ENCODE data around the gene VPS13A. TPM values are rescaled to one million over a fixed set of nuclear protein-coding genes. Genes with fewer than 3 reads are reported as not detected.
"Not testable (repeated sequence)": the region's sequence is repeated elsewhere in the genome, so short reads cannot be mapped to it uniquely, and the experiment has no call there.

The VPS13A gene
- total and polyA plus RNA-seq, 5 experiments from 2014 or later = 2.9 to 46.7 (median 4.9) TPM

- no peak for DNase-seq
- H3K36me3 Mint-ChIP-seq = peaks cover 0 to 59% (median 16%) of the 10 kb centered on the region in 3 donors
- ATAC-seq = no peak
- H3K27ac Mint-ChIP-seq = no peak overlapping the region
- POLR2A ChIA-PET = no interaction called here
- H3K4me1 Mint-ChIP-seq = no peaks in the 10 kb centered on the region
- H3K4me3 Mint-ChIP-seq = no peak overlapping the region
- H3K9me3 Mint-ChIP-seq = no peaks in the 10 kb centered on the region
- H3K27me3 Mint-ChIP-seq = no peaks in the 10 kb centered on the region
Observed at GRCh38 chr9:77211561-77211960, 34.2 kb downstream of the VPS13A start.

DNA sequence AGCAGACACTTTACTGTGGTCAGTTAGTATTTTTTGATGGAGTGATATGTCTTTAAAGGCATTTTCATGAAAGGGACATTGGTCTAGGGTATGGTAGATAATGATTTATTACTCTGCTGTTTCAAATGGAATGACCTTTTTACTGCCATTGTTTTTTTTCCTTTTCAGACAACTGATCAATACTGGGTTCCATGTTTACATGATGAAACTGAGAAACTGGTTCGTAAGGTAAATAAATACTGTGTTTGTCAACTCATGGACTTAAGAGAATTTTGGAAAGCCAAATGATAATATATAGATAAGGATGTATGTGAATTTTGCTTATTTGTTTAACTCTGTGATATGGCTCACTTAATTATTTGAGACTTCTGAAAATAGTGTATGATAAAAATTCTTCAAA, 35.5 kb downstream of the VPS13A start:
- Mint-ChIP-seq H3K27me3 (no peaks in the 10 kb centered on the region), H3K36me3 (peaks cover 0 to 66% (median 16%) of the 10 kb centered on the region in 3 donors), H3K4me3 (no peak overlapping the region), H3K4me1 (no peaks in the 10 kb centered on the region), H3K27ac (no peak overlapping the region), H3K9me3 (no peaks in the 10 kb centered on the region)
- POLR2A ChIA-PET = no interaction called here
- no peak for ATAC-seq
- DNase-seq = no peak

DNA sequence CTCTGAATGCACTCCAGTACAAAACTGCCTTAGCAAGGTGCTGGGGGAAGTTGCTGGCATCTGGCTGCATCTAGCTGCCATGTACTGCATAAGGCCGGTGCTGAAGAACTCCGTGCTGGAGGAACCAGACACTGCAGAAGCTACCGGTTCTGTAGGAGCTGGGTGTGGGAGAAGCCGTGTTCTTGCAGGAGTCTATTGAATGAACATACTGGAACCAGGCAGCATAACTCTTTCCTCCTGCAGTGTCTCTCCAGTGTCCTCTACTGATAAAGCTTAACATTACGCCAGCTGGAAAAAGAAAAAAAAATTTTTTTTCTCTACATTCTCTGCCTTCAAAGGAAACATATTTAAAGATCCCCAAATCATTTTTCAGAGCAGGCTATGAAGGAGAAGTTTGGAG, 38.5 kb downstream of the VPS13A start:
- Mint-ChIP-seq H3K4me1 (no peaks in the 10 kb centered on the region), H3K9me3 (no peaks in the 10 kb centered on the region), H3K36me3 (peaks cover 0 to 73% (median 15%) of the 10 kb centered on the region in 3 donors), H3K4me3 (no peak overlapping the region), H3K27ac (peak overlapping the region in 2 of 10 donors; percentile 12 to 80), H3K27me3 (no peaks in the 10 kb centered on the region)
- POLR2A ChIA-PET = no interaction called here
- ATAC-seq (no peak), DNase-seq (no peak)

- ATAC-seq (no peak), DNase-seq (no peak)
- no peaks in the 10 kb centered on the region for H3K9me3 Mint-ChIP-seq
- POLR2A ChIA-PET = no interaction called here
- H3K36me3 Mint-ChIP-seq = peaks cover 0 to 74% (median 12%) of the 10 kb centered on the region in 3 donors
- no peaks in the 10 kb centered on the region for H3K4me1 Mint-ChIP-seq
- no peaks in the 10 kb centered on the region for H3K27me3 Mint-ChIP-seq
- peak overlapping the region in 2 of 10 donors; percentile 40 to 56 for H3K27ac Mint-ChIP-seq
- no peak overlapping the region for H3K4me3 Mint-ChIP-seq
Observed at GRCh38 chr9:77218612-77219011, 41.3 kb downstream of the VPS13A start.

DNA sequence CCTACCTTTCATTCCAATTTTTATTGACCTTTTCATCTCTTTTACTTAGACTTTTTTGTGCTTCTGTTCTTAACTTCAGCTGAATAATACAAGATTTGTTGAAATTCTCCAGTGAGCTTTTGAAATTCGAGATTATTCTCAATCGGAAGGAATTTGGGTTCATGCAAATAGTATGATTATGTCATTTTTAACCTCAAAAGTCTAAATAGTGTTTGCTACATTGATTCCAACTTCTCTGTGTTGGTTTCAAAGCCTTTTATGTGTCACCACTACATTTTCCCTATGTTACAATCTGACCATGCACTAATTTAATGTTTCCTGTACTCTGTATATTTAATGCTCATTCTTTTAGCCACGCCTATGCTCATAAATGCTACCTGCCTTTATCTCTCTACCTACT, 44.1 kb downstream of the VPS13A start:
- Mint-ChIP-seq H3K27me3 (no peaks in the 10 kb centered on the region), H3K4me1 (no peaks in the 10 kb centered on the region), H3K4me3 (no peak overlapping the region), H3K9me3 (no peaks in the 10 kb centered on the region), H3K36me3 (peaks cover 4 to 76% (median 22%) of the 10 kb centered on the region in 3 donors), H3K27ac (no peak overlapping the region)
- DNase-seq = no peak
- POLR2A ChIA-PET = no interaction called here
- no peak for ATAC-seq

GRCh38 chr9:77224746-77225312, 47.5 kb downstream of the VPS13A start:
- no peak for ATAC-seq
- POLR2A ChIA-PET = no interaction called here
- H3K27ac Mint-ChIP-seq = no peak overlapping the region
- no peak for DNase-seq
- no peak overlapping the region for H3K4me3 Mint-ChIP-seq
- H3K36me3 Mint-ChIP-seq = peaks cover 9 to 75% (median 36%) of the 10 kb centered on the region in 3 donors
- peaks cover 0 to 6% (median 0%) of the 10 kb centered on the region in 9 donors for H3K9me3 Mint-ChIP-seq
- no peaks in the 10 kb centered on the region for H3K4me1 Mint-ChIP-seq
- H3K27me3 Mint-ChIP-seq = no peaks in the 10 kb centered on the region

- H3K4me1 Mint-ChIP-seq = peaks cover 0 to 5% (median 0%) of the 10 kb centered on the region in 4 donors
- peak overlapping the region in 1 of 10 donors; percentile 80 for H3K27ac Mint-ChIP-seq
- H3K27me3 Mint-ChIP-seq = no peaks in the 10 kb centered on the region
- no peak overlapping the region for H3K4me3 Mint-ChIP-seq
- no peaks in the 10 kb centered on the region for H3K9me3 Mint-ChIP-seq
- DNase-seq = no peak
- POLR2A ChIA-PET = interaction anchor here (0.6 kb wide), 1 partner anchor 102 kb away, joined by 5 read pairs; no protein-coding TSS in a partner anchor
- ATAC-seq = no peak
- H3K36me3 Mint-ChIP-seq = peaks cover 7 to 73% (median 39%) of the 10 kb centered on the region in 3 donors
Observed at GRCh38 chr9:77236693-77237092, 59.4 kb downstream of the VPS13A start.

- Mint-ChIP-seq H3K36me3 (peaks cover 0 to 72% (median 34%) of the 10 kb centered on the region in 3 donors), H3K27ac (no peak overlapping the region), H3K4me3 (no peak overlapping the region), H3K9me3 (no peaks in the 10 kb centered on the region), H3K27me3 (no peaks in the 10 kb centered on the region), H3K4me1 (peaks cover 0 to 5% (median 0%) of the 10 kb centered on the region in 4 donors)
- no peak for DNase-seq
- POLR2A ChIA-PET = no interaction called here
- no peak for ATAC-seq
Observed at GRCh38 chr9:77237896-77238295, 60.6 kb downstream of the VPS13A start.

DNA sequence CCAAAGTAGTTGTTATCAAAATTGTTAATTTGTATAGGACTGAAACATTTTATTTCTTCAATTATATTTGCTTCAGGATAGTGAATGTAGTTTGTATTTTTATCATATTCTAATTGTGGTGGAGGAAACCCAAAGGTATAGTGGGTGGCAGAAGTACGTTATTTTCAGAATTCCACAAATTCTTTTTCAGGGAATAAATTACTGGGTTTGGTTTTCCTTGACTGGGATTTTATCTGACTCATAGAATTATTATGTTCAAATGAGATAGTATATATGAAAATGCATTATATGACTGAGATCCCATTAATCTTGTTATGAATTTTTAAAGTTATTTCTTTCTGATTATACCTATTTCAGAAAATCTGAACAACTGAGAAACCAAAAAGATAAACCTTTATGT, 73.7 kb downstream of the VPS13A start:
- Mint-ChIP-seq H3K4me1 (peaks cover 0 to under 1% (median 0%) of the 10 kb centered on the region in 4 donors), H3K9me3 (peaks cover 0 to 16% (median 4%) of the 10 kb centered on the region in 9 donors), H3K36me3 (peaks cover 20 to 58% (median 43%) of the 10 kb centered on the region in 3 donors), H3K27me3 (no peaks in the 10 kb centered on the region), H3K4me3 (no peak overlapping the region), H3K27ac (no peak overlapping the region)
- no peak for ATAC-seq
- POLR2A ChIA-PET = no interaction called here
- DNase-seq = no peak

DNA sequence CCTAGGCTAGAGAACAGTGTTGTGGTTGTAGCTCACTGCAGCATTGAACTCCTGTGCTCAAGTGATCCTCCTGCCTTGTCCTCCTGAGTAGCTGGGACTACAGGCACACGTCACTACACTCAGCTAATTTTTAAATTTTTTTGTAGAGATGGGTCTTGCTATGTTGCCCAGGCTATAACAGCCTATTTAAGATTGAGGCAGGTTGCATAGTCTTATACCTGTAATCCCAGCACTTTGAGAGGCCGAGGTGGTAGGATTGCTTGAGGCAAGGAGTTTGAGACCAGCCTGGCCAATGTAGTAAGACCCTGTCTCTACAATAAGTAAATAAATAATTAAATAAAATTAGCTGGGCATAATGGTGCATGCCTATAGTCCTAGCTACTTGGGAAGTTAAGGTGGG, 79.9 kb downstream of the VPS13A start:
- Mint-ChIP-seq H3K4me3 (no peak overlapping the region), H3K27me3 (no peaks in the 10 kb centered on the region), H3K9me3 (peaks cover 0 to 23% (median 15%) of the 10 kb centered on the region in 9 donors), H3K4me1 (peaks cover 0 to 2% (median 0%) of the 10 kb centered on the region in 4 donors), H3K36me3 (peaks cover 34 to 70% (median 46%) of the 10 kb centered on the region in 3 donors), H3K27ac (no peak overlapping the region)
- POLR2A ChIA-PET = no interaction called here
- ATAC-seq (no peak), DNase-seq (no peak)

- no peak overlapping the region for H3K27ac Mint-ChIP-seq
- H3K9me3 Mint-ChIP-seq = peaks cover 0 to 21% (median 10%) of the 10 kb centered on the region in 9 donors
- no peak for DNase-seq
- no peak for ATAC-seq
- H3K36me3 Mint-ChIP-seq = peaks cover 24 to 73% (median 51%) of the 10 kb centered on the region in 3 donors
- no peaks in the 10 kb centered on the region for H3K27me3 Mint-ChIP-seq
- peaks cover 0 to 5% (median under 1%) of the 10 kb centered on the region in 4 donors for H3K4me1 Mint-ChIP-seq
- POLR2A ChIA-PET = no interaction called here
- H3K4me3 Mint-ChIP-seq = no peak overlapping the region
Observed at GRCh38 chr9:77261605-77262004, 84.3 kb downstream of the VPS13A start.

- H3K4me3 Mint-ChIP-seq, H3K27me3 Mint-ChIP-seq, H3K4me1 Mint-ChIP-seq, POLR2A ChIA-PET, DNase-seq, H3K27ac Mint-ChIP-seq, ATAC-seq: not testable (repeated sequence)
- peaks cover 0 to 23% (median 8%) of the 10 kb centered on the region in 9 donors for H3K9me3 Mint-ChIP-seq
- peaks cover 22 to 65% (median 52%) of the 10 kb centered on the region in 3 donors for H3K36me3 Mint-ChIP-seq
Observed at GRCh38 chr9:77267762-77268161, 90.4 kb downstream of the VPS13A start.

DNA sequence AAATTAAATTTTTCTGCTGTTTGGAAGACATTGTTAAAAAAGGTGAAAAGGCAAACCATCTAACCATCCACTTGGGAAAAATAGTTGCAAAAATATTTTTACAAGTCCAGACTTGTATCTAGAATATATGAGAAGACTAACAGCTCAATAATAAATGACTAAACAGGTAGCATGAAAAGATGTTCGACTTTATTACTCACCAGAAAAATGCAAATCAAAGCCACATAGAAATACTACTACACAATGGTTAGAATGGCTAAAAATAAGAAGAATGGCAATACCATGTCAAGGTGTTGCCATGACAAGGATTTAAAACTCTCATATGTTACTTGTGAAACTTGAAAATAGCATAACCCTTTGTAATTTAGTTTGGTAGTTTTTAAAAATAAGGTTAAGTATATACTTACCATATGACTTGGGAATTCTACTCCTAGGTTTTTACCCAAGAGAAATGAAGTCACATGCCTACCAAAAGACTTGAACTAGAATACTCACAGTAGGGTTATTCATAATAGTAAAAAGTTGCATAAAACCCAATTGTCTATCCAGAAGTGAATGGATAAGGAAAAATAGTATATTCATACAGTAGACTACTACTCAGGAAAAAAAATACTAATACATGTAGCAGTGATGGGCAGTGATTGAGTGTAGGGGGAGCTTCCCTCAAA, 93.8 kb downstream of the VPS13A start:
- peaks cover 0 to 2% (median 0%) of the 10 kb centered on the region in 4 donors for H3K4me1 Mint-ChIP-seq
- POLR2A ChIA-PET = no interaction called here

More for the DNA sequence above, 93.8 kb downstream of the VPS13A start:
- ATAC-seq = no peak
- Mint-ChIP-seq H3K9me3 (peaks cover 0 to 8% (median 0%) of the 10 kb centered on the region in 9 donors), H3K36me3 (peaks cover 12 to 45% (median 23%) of the 10 kb centered on the region in 3 donors), H3K4me3 (no peak overlapping the region), H3K27me3 (no peaks in the 10 kb centered on the region), H3K27ac (no peak overlapping the region)
- DNase-seq = no peak

Data from naive thymus-derived CD8-positive, alpha-beta T cell (primary cell).